ENCODE data around the gene HYAL3. TPM values are rescaled to one million over a fixed set of nuclear protein-coding genes. Genes with fewer than 3 reads are reported as not detected.
A peak's percentile ranks its signal among the peaks of the same experiment; 100 is the strongest.

The HYAL3 gene
- total and polyA plus RNA-seq, 2 of the 8 experiments (the other 6 are each of a cell fraction or from before 2014, with no cell fraction given), result 3.2 to 12.2 TPM

DNA sequence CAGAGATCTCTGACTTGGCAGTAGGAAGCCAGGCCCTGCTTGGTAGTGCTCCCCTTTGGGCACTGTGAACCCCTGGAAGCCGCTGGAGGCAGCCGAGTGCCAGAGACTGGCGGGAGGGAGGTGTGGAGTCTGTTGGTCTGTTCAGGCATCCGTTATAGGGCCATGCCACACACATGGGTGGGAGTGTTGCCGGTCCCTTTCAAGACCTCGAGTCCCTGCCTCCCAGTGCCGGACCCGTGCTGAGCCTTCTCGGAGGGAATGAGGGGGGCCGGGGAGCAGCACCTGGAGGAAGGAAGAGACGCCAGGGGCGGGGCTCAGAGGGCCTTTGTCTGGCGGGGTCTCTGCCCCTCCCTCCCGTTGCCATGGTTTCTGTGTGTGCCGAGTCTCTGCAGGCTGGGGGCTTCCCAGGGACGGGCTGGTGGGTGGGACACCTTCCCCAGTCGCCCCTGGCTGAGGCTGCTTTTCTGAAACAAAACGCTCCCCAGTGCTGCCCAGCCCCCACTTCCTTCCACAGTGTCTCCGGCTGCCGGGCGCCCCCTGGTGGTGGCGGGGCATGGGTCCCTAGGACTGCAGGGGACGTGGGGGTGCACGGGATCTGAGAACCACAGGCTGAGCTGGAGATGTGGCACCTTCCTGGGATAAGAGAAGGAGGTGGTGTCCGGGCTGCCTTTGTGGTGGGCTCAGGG is 53.2 kb downstream of the HYAL3 start (continued):
- TF ChIP-seq BRCA1 (IDR thresholded peaks at IDR 0.05; ENCODE audit: low read depth, low read length), result no peak
- TF ChIP-seq CHD2 (IDR thresholded peaks at IDR 0.05; ENCODE audit: low read length), result peak; percentile 73; the same call in 1 of the 2 replicates
- no peak; the same call in 1 of the 2 replicates for TF ChIP-seq MAFK (IDR thresholded peaks at IDR 0.05; ENCODE audit: low read depth, low read length)
- peak; percentile 84 for TF ChIP-seq CTBP2 (IDR thresholded peaks at IDR 0.05; ENCODE audit: borderline replicate concordance, insufficient read depth, insufficient read length, low read length)
- TF ChIP-seq CEBPB (IDR thresholded peaks at IDR 0.05; ENCODE audit: low read depth, low read length), result no peak
- no peak; a peak in 1 of 3 replicates for TF ChIP-seq POLR2A (IDR thresholded peaks at IDR 0.05; ENCODE audit: control extremely low read depth in 1 of 2, low read depth in 2 of 2, low read length in 2 of 2)
- TF ChIP-seq, protein P1, sequence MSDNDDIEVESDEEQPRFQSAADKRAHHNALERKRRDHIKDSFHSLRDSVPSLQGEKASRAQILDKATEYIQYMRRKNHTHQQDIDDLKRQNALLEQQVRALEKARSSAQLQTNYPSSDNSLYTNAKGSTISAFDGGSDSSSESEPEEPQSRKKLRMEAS (IDR thresholded peaks at IDR 0.05), result peak; percentile 35
- TF ChIP-seq TBP (IDR thresholded peaks at IDR 0.05; ENCODE audit: low read depth, low read length), result peak; percentile 47; the same call in 1 of the 2 replicates
- peak in 1 of 2 experiments; percentile 69; a peak in 1 of 3 replicates for TF ChIP-seq EP300 (IDR thresholded peaks at IDR 0.05; ENCODE audit: borderline replicate concordance in 1 of 2, low read depth in 2 of 2, low read length in 2 of 2)
- no peak for TF ChIP-seq GTF2F1 (IDR thresholded peaks at IDR 0.05; ENCODE audit: borderline replicate concordance, low read depth, low read length)
- peak; percentile 53; the same call in 1 of the 2 replicates for TF ChIP-seq GABPA (IDR thresholded peaks at IDR 0.05; ENCODE audit: borderline replicate concordance, insufficient read depth, low read length)
- no peak for TF ChIP-seq TEAD4 (IDR thresholded peaks at IDR 0.05; ENCODE audit: low read depth, low read length)
- peak; percentile 8; the same call in 1 of the 2 replicates for TF ChIP-seq KDM1A (IDR thresholded peaks at IDR 0.05; ENCODE audit: borderline replicate concordance, low read length)
- TF ChIP-seq CHD1 (IDR thresholded peaks at IDR 0.05; ENCODE audit: low read depth, low read length), result no peak
- TF ChIP-seq RNF2 (IDR thresholded peaks at IDR 0.05; ENCODE audit: borderline replicate concordance, low read depth, low read length, missing control alignments, poor library complexity, severe bottlenecking), result no peak
- TF ChIP-seq SIRT6 (IDR thresholded peaks at IDR 0.05; ENCODE audit: low read length), result no peak
- no peak for TF ChIP-seq RFX5 (IDR thresholded peaks at IDR 0.05; ENCODE audit: borderline replicate concordance, low read depth, low read length)
- TF ChIP-seq CBX5 (IDR thresholded peaks at IDR 0.05; ENCODE audit: low read depth, low read length), result no peak
- no peak for TF ChIP-seq SIX5 (IDR thresholded peaks at IDR 0.05; ENCODE audit: low read depth, low read length)
- no peak for TF ChIP-seq YY1 (IDR thresholded peaks at IDR 0.05; ENCODE audit: low read depth, low read length)
- TF ChIP-seq ASH2L (IDR thresholded peaks at IDR 0.05; ENCODE audit: low read length), result no peak
- no peak for TF ChIP-seq NRF1 (IDR thresholded peaks at IDR 0.05; ENCODE audit: low read depth, low read length)
- peak; percentile 74 for TF ChIP-seq EGR1 (IDR thresholded peaks at IDR 0.05; ENCODE audit: borderline replicate concordance, low read depth, low read length)

Measured in H1 (cell line).